Measurements from ENCODE around the gene ITGAV. TPM values are rescaled to one million over a fixed set of nuclear protein-coding genes. Genes with fewer than 3 reads are reported as not detected.

Gene ITGAV
- total RNA-seq, 1 experiment from 2014 or later: 26.9 TPM

DNA sequence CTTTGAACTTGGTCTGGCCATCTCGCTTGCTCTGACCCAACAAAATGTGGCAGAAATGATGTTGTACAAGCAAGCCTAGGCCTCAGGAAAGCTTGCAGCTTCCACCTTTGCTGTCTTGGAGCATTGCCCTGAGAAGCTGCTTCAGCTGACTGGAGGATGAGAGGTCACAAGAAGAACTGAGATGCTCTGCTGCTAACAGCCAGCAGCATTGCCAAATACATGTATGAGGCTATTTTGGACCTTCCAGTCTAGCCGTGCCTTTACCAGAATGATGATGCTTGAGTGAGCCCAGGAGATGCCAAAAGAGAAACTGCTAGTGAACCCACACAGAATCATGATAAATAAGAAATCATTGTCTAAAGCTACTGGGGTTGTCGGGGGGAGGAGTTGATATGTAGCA, 13.2 kb upstream of the ITGAV start:
- TF ChIP-seq, protein P1, sequence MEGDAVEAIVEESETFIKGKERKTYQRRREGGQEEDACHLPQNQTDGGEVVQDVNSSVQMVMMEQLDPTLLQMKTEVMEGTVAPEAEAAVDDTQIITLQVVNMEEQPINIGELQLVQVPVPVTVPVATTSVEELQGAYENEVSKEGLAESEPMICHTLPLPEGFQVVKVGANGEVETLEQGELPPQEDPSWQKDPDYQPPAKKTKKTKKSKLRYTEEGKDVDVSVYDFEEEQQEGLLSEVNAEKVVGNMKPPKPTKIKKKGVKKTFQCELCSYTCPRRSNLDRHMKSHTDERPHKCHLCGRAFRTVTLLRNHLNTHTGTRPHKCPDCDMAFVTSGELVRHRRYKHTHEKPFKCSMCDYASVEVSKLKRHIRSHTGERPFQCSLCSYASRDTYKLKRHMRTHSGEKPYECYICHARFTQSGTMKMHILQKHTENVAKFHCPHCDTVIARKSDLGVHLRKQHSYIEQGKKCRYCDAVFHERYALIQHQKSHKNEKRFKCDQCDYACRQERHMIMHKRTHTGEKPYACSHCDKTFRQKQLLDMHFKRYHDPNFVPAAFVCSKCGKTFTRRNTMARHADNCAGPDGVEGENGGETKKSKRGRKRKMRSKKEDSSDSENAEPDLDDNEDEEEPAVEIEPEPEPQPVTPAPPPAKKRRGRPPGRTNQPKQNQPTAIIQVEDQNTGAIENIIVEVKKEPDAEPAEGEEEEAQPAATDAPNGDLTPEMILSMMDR (conservative IDR thresholded peaks at IDR 0.05): no peak
- Histone ChIP-seq H4K20me1 (ENCODE audit: control insufficient read depth, insufficient read depth, insufficient read length) (no peaks in the 10 kb centered on the region), H2BK20ac (ENCODE audit: low read depth, low read length, poor library complexity, severe bottlenecking) (no peak overlapping the region), H3K79me1 (ENCODE audit: insufficient read depth, low read depth, low read length, poor library complexity, severe bottlenecking) (no peaks in the 10 kb centered on the region), H2AK5ac (ENCODE audit: insufficient read length, low read length) (no peak overlapping the region), H2BK12ac (ENCODE audit: insufficient read length, low read depth, low read length) (no peak overlapping the region), H3K9me3 (ENCODE audit: control insufficient read depth, low read depth, low read length) (no peaks in the 10 kb centered on the region), H3K14ac (ENCODE audit: insufficient read depth, low read length) (no peak overlapping the region), H4K5ac (ENCODE audit: insufficient read length, low read depth, low read length) (no peak overlapping the region), H3K56ac (ENCODE audit: insufficient read length, low read depth, low read length) (no peak overlapping the region), H3K27me3 (ENCODE audit: insufficient read depth, low read length) (no peaks in the 10 kb centered on the region), H3K9ac (ENCODE audit: extremely low read depth, insufficient read length, low read length) (no peak overlapping the region), H4K8ac (replicated peaks; ENCODE audit: insufficient read length, low read depth, low read length) (no peak overlapping the region), H3K4me1 (ENCODE audit: insufficient read depth, low read length) (no peaks in the 10 kb centered on the region; the same call in 1 of the 2 replicates), H2BK5ac (ENCODE audit: insufficient read length, low read length) (no peak overlapping the region), H3K27ac (ENCODE audit: insufficient read length, low read depth, low read length) (no peak overlapping the region), H3T11ph (ENCODE audit: low read length) (no peak overlapping the region), H3K18ac (ENCODE audit: insufficient read length, low read depth, low read length) (no peak overlapping the region), H2BK120ac (ENCODE audit: low read depth, low read length, poor library complexity, severe bottlenecking) (no peak overlapping the region), H3K4ac (ENCODE audit: low read depth, low read length) (no peak overlapping the region), H3K23ac (ENCODE audit: insufficient read length, low read depth, low read length) (no peak overlapping the region), H4K91ac (ENCODE audit: insufficient read length, low read depth, low read length) (no peak overlapping the region), H3K23me2 (ENCODE audit: insufficient read length, low read depth, low read length, poor library complexity, severe bottlenecking) (no peaks in the 10 kb centered on the region), H3K79me2 (ENCODE audit: insufficient read depth, low read length) (no peaks in the 10 kb centered on the region), H3K4me2 (ENCODE audit: insufficient read depth, insufficient read length, low read length) (no peak overlapping the region), H2AFZ (ENCODE audit: low read length) (no peak overlapping the region), H2BK15ac (ENCODE audit: low read depth, low read length) (no peak overlapping the region)
- no peak for DNase-seq
- WGBS (ENCODE audit: extremely low coverage, insufficient read length, low lambda C conversion rate): no CpG with 5 or more reads among the region's 3 CpGs
- Mint-ChIP-seq H3K27ac (no peak overlapping the region), H3K4me1 (peaks cover 2 to 4% of the 10 kb centered on the region in 2 experiments; a peak in 1 of 4 replicates), H3K36me3 (ENCODE audit: insufficient read depth in 1 of 3, low read depth in 3 of 3) (no peaks in the 10 kb centered on the region), H3K27me3 (ENCODE audit: low read depth) (no peaks in the 10 kb centered on the region), H3K9me3 (no peaks in the 10 kb centered on the region), H3K4me3 (no peak overlapping the region)
